NT2/D1 (cell line): ENCODE data around the gene OSBPL3.
A peak's percentile ranks its signal among the peaks of the same experiment; 100 is the strongest.

Source experiments
- DNase-seq: peaks from one replicate; pipeline ENCODE4 v3.0.0-alpha.2; 2011; ENCODE audit warnings: low read depth, low spot score
- H3K27me3 ChIP-seq: 2 replicates; pipeline ENCODE4 v1.6.0; 2011; ENCODE audit warnings: mild to moderate bottlenecking; ENCODE audit not compliant: insufficient read length, insufficient read depth
- H3K36me3 ChIP-seq: 2 replicates; pipeline ENCODE4 v1.6.1; 2011; ENCODE audit warnings: mild to moderate bottlenecking, low read length, mixed read lengths; ENCODE audit not compliant: insufficient read depth, insufficient read length
- H3K4me1 ChIP-seq: 2 replicates; pipeline ENCODE4 v1.5.1; 2011; ENCODE audit not compliant: insufficient read depth, insufficient read length
- H3K4me3 ChIP-seq: 2 replicates; pipeline ENCODE4 v1.5.1; 2011; ENCODE audit warnings: low read depth; ENCODE audit not compliant: insufficient read length
- H3K9ac ChIP-seq: 2 replicates; pipeline ENCODE4 v1.6.0; 2011; ENCODE audit warnings: low read depth; ENCODE audit not compliant: insufficient read length
- H3K9me3 ChIP-seq: 2 replicates; pipeline ENCODE4 v1.5.1; 2011; ENCODE audit warnings: mild to moderate bottlenecking, low read length; ENCODE audit not compliant: insufficient read depth
- SUZ12 ChIP-seq: IDR thresholded peaks from 2 replicates; pipeline ENCODE4 v1.6.1; 2011; ENCODE audit not compliant: insufficient read length, insufficient read depth; ENCODE audit errors: extremely low read depth
- YY1 ChIP-seq: IDR thresholded peaks from 2 replicates; pipeline ENCODE4 v1.6.1; 2011; ENCODE audit not compliant: insufficient read length, insufficient read depth
- ZNF274 ChIP-seq: IDR thresholded peaks from 2 replicates; pipeline ENCODE4 v1.6.1; 2011; ENCODE audit warnings: mild to moderate bottlenecking, low read depth, low read length

OSBPL3 gene

DNA sequence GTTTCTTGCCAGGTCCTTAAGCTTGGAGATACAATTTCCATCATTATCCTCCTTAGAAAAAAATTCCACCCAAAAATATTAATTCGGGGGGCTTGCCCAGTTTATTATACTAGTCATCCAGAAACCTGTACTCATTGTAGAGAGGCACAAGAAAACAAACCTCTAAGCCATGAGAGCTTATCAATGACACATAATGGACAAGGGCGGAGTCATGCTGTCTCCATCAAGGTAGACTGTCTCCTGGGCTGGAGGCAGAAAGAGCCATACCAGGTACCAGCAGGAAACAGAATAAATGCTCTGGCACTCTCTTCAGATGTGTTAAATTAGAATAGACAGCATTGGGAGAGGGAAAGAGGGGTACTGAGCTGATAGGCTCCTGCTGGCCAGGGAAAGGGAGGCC, 153.0 kb downstream of the OSBPL3 start:
- Histone ChIP-seq H3K27me3 (no peaks in the 10 kb centered on the region), H3K9ac (no peak overlapping the region), H3K9me3 (no peaks in the 10 kb centered on the region), H3K36me3 (peaks cover 32% of the 10 kb centered on the region), H3K4me1 (no peaks in the 10 kb centered on the region), H3K4me3 (no peak overlapping the region)
- DNase-seq = no peak
- no peak for TF ChIP-seq YY1
- TF ChIP-seq ZNF274 = no peak
- no peak for TF ChIP-seq SUZ12

DNA sequence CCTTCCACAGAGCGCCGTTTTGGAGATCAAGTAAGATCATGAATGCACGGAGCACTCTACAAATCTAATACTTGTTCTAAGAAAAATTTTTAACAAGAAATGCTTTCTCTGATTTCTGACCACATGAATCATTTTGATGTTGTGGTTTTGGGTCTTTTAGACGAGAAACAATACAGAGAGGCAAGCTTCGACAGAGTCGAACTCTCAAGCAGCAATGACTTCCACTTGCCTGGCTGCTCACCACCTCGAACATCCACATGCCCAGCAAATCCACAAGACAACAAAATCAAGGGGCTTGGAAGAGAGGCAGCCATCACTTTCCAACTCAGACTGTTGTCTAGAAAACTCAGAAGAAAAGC, 153.3 kb downstream of the OSBPL3 start:
- Histone ChIP-seq H3K4me1 (no peaks in the 10 kb centered on the region), H3K36me3 (peaks cover 32% of the 10 kb centered on the region), H3K9ac (no peak overlapping the region), H3K4me3 (no peak overlapping the region), H3K27me3 (no peaks in the 10 kb centered on the region), H3K9me3 (no peaks in the 10 kb centered on the region)
- no peak for DNase-seq
- TF ChIP-seq YY1 = no peak
- no peak for TF ChIP-seq SUZ12
- TF ChIP-seq ZNF274 = no peak

DNA sequence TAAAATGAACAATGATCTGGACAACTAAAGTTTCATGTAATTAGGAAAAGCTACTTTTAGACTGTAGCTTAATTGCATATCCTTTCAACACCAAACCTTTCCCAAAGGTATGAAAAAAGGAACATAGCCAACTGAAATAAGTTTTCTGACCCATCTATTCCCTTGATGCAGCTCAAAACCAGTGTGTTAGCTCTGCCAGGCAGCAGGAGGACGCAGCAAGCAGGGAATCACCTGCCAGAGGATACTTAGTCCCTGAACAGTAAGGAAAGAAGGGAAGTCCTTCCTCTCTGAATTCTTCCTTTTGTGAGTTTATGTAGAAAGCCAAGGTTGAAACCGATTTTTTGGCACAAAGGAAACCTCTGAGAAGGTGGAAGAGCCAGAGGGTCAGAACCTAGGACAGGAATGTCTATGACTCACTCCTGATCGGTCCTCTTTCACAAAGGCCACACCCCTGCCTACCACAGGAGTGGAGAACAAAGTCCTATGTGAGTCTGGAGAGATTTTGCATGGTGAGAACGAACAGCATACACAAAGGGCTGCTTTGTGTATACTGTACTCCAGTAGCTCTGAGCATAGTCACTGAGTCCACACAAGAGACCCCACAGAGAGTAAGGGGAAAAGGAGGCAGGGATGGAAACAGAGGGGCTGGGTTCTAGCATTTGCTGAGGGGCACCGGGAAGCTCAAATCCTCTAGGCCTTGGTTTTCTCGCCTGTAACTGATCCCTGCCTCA, 153.9 kb downstream of the OSBPL3 start:
- TF ChIP-seq YY1 = no peak
- TF ChIP-seq ZNF274 = no peak
- no peak for TF ChIP-seq SUZ12
- H3K9ac ChIP-seq = no peak overlapping the region
- no peak overlapping the region for H3K4me3 ChIP-seq
- H3K36me3 ChIP-seq = peaks cover 32% of the 10 kb centered on the region
- no peaks in the 10 kb centered on the region for H3K9me3 ChIP-seq
- H3K4me1 ChIP-seq = peaks cover 2% of the 10 kb centered on the region
- no peaks in the 10 kb centered on the region for H3K27me3 ChIP-seq
- peak; percentile 91 for DNase-seq

DNA sequence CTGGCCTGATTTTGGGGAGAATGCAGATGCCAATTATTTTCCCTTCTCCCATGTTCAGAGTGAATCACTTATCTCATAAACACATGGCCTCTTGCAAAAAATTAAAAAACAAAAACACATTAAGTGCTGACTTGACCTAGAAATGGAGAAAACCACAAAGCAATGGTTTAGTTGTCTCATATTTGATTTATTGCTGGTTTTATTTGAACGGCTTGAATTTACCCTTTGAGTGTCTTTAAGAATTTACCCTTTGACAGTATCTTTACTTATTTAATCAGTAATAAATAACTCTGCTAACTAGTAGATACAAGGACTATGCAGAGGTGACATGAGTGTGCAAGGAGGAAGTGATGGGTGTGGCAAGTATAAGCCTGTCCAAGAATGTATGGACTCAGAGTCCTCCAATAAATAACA, 154.6 kb downstream of the OSBPL3 start:
- Histone ChIP-seq H3K4me1 (peaks cover 2% of the 10 kb centered on the region), H3K9me3 (no peaks in the 10 kb centered on the region), H3K27me3 (no peaks in the 10 kb centered on the region), H3K9ac (no peak overlapping the region), H3K36me3 (peaks cover 28% of the 10 kb centered on the region), H3K4me3 (no peak overlapping the region)
- no peak for DNase-seq
- TF ChIP-seq YY1 (no peak), ZNF274 (no peak), SUZ12 (no peak)

DNA sequence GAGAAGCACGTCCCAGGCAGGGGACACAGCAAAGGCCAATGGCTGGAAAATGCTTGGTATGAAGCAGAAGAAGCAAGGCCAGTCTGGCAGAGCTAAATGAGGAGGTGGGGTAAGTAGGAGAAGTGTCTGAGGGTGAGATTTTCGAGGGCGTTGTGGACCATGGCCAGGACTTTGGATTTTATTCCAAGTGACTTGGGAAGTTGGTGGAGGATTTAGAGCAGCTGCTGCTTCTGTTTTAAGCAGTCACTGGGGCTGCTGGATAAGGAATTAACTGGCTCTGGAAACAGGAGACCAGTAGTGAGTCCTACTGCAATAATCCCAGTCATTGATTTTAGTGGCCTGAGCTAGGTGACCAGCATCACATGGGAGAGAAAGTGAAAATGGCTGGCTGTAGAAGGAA, 155.1 kb downstream of the OSBPL3 start:
- Histone ChIP-seq H3K9ac (no peak overlapping the region), H3K4me3 (no peak overlapping the region), H3K27me3 (no peaks in the 10 kb centered on the region), H3K4me1 (peaks cover 2% of the 10 kb centered on the region), H3K9me3 (no peaks in the 10 kb centered on the region), H3K36me3 (peaks cover 23% of the 10 kb centered on the region)
- TF ChIP-seq YY1 (no peak), ZNF274 (no peak), SUZ12 (no peak)
- DNase-seq = no peak

DNA sequence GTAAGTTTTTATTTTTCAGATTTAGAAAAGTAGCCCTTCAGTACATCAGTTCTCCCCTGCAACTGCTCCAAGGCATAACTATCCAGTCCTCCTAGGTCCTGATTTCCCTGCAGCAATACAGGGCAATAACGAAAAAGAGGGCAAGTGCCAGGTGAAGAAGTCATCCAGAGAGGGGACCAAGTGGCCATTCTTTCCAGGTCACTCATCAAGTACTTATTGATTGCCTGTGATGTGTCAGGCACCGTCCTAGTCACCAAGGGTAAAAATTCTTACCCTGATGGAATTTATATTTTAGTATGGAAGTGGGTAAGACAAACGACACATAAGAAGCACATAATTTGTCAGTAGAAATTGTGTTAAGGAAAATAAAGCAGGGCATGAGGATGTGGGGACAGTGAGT, 155.6 kb downstream of the OSBPL3 start:
- peaks cover 2% of the 10 kb centered on the region for H3K4me1 ChIP-seq
- DNase-seq = no peak

DNA sequence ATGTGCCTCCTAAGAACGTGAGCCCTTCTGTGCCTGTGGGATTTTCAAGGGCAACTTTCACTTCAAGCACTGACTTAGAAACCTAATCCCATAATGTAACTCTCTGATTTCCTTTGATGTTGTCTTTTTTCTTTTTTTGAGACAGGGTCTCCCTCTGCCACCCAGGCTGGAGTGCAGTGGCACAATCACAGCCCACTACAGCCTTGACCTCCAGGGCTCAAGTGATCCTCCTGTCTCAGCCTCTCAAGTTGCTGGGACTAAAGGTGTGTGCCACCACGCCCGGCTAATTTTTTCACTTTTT, 158.3 kb downstream of the OSBPL3 start:
- Histone ChIP-seq H3K9ac (no peak overlapping the region), H3K27me3 (no peaks in the 10 kb centered on the region), H3K36me3 (peaks cover 14% of the 10 kb centered on the region), H3K4me1 (peaks cover 2% of the 10 kb centered on the region), H3K9me3 (no peaks in the 10 kb centered on the region), H3K4me3 (no peak overlapping the region)
- DNase-seq = no peak
- TF ChIP-seq YY1 = no peak
- no peak for TF ChIP-seq SUZ12
- no peak for TF ChIP-seq ZNF274

More for the DNA sequence above, 155.6 kb downstream of the OSBPL3 start:
- Histone ChIP-seq H3K27me3 (no peaks in the 10 kb centered on the region), H3K9me3 (no peaks in the 10 kb centered on the region), H3K36me3 (peaks cover 20% of the 10 kb centered on the region), H3K4me3 (no peak overlapping the region), H3K9ac (no peak overlapping the region)
- TF ChIP-seq YY1 (no peak), ZNF274 (no peak), SUZ12 (no peak)
